K562 (cell line): ENCODE results near the gene HES6. TPM values are rescaled to one million over a fixed set of nuclear protein-coding genes. Genes with fewer than 3 reads are reported as not detected.

Experiments
- AFF4 ChIP-seq: sonication (generic); formaldehyde crosslinking; IDR thresholded peaks from 2 replicates; pipeline ENCODE4 v1.8.0; 2023; ENCODE audit warnings: mild to moderate bottlenecking, missing genetic modification reagents
- BCLAF1 ChIP-seq, 2 experiments: fragments of 450-650 bp in 1 of 2; IDR thresholded peaks; 2 replicates each; pipeline ENCODE4 v1.6.1; 2011 to 2017; ENCODE audit warnings: low read depth in 2 of 2, antibody characterized with exemption in 1 of 2, borderline replicate concordance in 1 of 2, low read length in 1 of 2, mild to moderate bottlenecking in 1 of 2, mixed read lengths in 1 of 2; ENCODE audit not compliant: control insufficient read depth in 1 of 2
- EP400 ChIP-seq: fragments of 450-650 bp; IDR thresholded peaks from 2 replicates; pipeline ENCODE4 v1.6.1; 2017; ENCODE audit warnings: antibody characterized with exemption, mild to moderate bottlenecking, moderate library complexity
- FOXP4 ChIP-seq: sonication (generic); formaldehyde crosslinking; IDR thresholded peaks from 2 replicates; pipeline ENCODE4 v1.8.0; 2022; ENCODE audit warnings: mild to moderate bottlenecking, missing genetic modification reagents, borderline replicate concordance
- REST ChIP-seq, 2 experiments: fragments of 450-650 bp; formaldehyde crosslinking in 1 of 2; IDR thresholded peaks; 2 replicates each; pipeline versions ENCODE4 v1.4.0 to v1.6.1; 2014 to 2020; ENCODE audit warnings: mild to moderate bottlenecking in 2 of 2, borderline replicate concordance in 1 of 2, low read depth in 1 of 2
- STAT5B ChIP-seq: fragments of 250-450 bp; sonication (Bioruptor Pico); IDR thresholded peaks from 2 replicates; pipeline ENCODE4 v1.8.0; 2021; ENCODE audit warnings: mild to moderate bottlenecking, inconsistent platforms
- polyA plus RNA-seq, 8 experiments: library from polyadenylated mRNA; depleted of rRNA in 4 of 8; stranded (reverse) in 5 of 8; unstranded in 3 of 8; fragments of >200 nt; fragmentation: Nextera tagmentation in 2 of 8; fragmentation: Illumina TruSeq in 1 of 8; extraction: Ambion mirVana in 2 of 8; extraction: Trizol in 1 of 8; gene quantifications; 2 replicates each; pipeline versions ENCODE4 v1.2.1 to v1.2.3, GENCODE V29; 2011 to 2014; ENCODE audit warnings: inconsistent platforms in 1 of 8, missing spikeins in 1 of 8
- total RNA-seq, 7 experiments: library from RNA; depleted of rRNA in 6 of 7; stranded (reverse); fragments of >200 nt in 6 of 7; fragmentation: Illumina TruSeq in 2 of 7; extraction: Trizol in 2 of 7; gene quantifications; 2 replicates each; pipeline versions ENCODE4 v1.2.1 to v1.2.3, GENCODE V29; 2011 to 2021; ENCODE audit warnings: low replicate concordance in 1 of 7

Gene HES6
- total and polyA plus RNA-seq, 9 of the 15 experiments (the other 6 are each of a cell fraction or from before 2014, with no cell fraction given) = 6.2 to 133 (median 29.2) TPM

DNA sequence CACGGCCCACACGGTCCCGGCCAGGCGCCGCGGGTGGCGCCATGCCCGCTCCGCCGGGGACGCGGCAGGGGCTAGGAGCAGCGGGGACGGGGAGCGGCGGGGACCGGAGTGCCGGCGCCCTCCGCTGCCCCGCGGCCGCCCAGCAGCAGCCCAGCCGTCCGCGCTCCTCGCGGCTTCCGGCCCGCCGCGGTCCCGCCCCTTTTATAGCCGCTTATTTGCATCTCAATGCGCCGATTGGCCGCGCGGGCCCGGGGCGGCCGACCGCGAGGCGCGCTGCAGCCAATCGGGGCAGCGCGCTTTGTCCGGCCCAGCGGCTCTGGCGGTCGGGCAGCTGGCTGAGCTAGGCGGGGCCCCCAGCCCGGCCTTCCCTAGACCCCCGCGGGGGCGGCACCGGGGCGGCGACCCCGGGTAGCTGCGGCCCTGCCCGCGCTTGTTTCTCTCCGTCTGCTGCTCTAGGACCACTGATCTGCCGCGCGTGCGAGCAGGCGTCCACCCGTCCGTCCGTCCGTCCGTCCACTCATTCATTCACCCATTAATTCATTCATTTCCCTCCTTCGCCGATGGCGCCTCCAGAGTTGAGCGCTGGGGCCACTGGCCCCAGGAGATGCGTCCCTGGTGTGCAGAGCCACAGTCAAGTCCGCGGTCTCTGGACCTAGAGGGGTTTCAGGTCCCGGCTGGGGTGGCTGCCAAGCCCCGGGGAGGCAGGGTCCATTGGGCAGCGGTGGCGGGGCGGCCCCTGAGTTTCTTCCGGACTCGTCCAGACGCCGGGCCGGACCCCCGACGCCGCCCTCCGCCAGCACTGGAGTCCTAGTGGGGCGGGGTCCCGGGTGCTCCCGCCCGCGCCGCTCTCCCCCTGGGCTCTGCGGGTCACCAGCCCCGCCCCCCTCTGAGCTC, at the start of gene HES6 (continued):
- TF ChIP-seq REST (IDR thresholded peaks at IDR 0.05; ENCODE audit: borderline replicate concordance) = 0 out of 2 replicates have a peak, but pooled peaks have one; percentile 6
- no peak; the same call in 1 of the 2 replicates for TF ChIP-seq REST (CRISPR knock-in tag; IDR thresholded peaks at IDR 0.05; ENCODE audit: low read depth)
- TF ChIP-seq STAT5B (CRISPR knock-in tag) = no peak
- no peak for TF ChIP-seq FOXP4 (CRISPR knock-in tag)
- TF ChIP-seq BCLAF1 (IDR thresholded peaks at IDR 0.05; ENCODE audit: borderline replicate concordance in 1 of 2, control insufficient read depth in 1 of 2, low read depth in 2 of 2, low read length in 1 of 2) = no peak
- TF ChIP-seq EP400 = no peak
- TF ChIP-seq AFF4 (CRISPR knock-in tag) = no peak
